Measurements from ENCODE around the gene BABAM2.

DNA sequence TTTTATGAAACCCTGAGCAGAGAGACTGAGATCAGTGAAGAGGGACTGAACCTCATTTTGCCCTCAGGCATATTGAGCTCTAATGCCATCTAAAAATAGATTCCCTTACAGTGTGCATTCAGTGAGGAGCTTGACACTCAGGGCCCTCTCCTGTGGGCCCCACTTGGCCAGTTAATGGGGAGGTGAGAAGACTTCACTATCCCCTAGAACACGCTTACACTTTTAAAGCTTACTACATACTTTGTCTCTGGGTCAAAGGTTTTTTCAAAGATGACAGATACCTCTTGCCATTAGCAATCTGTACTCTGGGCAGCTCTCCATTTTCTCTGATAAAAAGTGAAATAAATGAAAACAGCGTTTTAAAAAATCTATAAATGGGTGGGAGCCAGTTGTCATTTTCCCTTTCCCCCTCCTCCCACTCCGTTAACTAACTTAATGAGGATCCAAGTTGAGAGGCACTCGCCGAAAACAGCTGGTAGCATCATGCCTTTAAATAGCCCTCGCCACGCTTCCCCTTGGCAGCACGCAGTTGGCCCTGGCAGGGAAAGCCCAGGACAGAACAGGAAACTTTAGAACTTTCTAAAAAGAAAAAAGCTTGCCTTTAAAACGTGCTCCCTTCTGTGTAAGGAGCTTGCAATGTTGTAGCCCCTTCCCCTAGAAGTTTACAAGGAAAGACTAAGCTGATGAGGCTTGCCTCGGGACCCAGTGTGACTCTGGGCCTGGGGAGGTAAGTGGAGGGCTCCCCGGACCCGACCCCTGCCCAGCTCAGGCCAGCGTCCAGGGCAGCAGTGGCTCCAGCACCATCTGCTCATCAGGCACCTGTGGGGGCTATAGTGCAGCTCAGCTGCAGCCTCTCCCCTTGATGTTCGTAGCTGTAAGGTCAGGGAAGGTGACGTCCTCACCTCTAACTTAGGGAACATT is 443.3 kb downstream of the BABAM2 start:
- TF ChIP-seq, protein P1, sequence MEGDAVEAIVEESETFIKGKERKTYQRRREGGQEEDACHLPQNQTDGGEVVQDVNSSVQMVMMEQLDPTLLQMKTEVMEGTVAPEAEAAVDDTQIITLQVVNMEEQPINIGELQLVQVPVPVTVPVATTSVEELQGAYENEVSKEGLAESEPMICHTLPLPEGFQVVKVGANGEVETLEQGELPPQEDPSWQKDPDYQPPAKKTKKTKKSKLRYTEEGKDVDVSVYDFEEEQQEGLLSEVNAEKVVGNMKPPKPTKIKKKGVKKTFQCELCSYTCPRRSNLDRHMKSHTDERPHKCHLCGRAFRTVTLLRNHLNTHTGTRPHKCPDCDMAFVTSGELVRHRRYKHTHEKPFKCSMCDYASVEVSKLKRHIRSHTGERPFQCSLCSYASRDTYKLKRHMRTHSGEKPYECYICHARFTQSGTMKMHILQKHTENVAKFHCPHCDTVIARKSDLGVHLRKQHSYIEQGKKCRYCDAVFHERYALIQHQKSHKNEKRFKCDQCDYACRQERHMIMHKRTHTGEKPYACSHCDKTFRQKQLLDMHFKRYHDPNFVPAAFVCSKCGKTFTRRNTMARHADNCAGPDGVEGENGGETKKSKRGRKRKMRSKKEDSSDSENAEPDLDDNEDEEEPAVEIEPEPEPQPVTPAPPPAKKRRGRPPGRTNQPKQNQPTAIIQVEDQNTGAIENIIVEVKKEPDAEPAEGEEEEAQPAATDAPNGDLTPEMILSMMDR (IDR thresholded peaks at IDR 0.05): no peak
- TF ChIP-seq POLR2A (IDR thresholded peaks at IDR 0.05): no peak

All from thyroid gland (tissue), 4 donors.